SW480 (cell line): Measurements from ENCODE around the gene ABCF2.

Experiments used
- DNase-seq: peaks from one replicate; pipeline ENCODE4 v3.0.0-alpha.2; 2016; ENCODE audit warnings: low spot score

The ABCF2 gene

DNA sequence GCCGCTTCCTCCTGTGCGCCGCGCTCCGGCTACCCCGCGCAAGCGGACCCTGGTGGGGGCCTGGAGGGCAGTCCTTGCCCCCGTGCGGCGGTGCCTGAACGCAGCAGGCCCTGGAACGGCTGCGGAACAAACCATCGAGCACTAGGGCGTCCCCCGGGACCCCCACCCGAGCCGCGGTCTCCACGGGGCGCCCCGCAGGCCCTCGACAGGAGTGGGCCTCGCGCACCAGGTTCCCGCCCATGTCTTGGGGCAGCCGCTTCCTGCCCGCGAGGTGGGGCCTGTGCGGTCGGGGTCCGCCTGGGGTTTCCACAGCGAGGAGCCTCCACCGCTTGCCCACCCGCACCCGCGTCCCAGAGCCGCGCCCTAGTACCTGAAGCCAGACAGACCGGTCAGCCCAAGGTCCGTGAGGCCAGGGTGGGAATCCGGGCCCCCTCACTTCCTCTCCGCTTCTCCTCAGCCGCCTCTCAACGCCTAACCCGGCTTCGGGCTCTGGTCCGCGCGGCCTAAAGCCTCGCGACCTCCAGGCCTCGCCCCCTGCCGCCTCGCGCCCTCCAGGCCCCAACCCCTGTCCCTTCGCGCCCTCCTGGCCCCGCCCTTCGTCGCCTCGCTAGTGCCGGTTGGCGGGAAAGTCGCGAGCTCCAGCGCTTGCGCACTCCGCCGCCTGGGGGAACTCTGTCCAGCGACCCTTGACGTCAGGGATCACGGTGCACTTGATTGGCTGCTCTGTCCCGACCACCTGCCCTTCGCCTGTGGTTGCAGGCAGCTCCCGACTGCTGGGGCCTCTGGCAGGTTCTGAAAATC lies 52.6 kb downstream of the ABCF2 start:
- no peak for DNase-seq

DNA sequence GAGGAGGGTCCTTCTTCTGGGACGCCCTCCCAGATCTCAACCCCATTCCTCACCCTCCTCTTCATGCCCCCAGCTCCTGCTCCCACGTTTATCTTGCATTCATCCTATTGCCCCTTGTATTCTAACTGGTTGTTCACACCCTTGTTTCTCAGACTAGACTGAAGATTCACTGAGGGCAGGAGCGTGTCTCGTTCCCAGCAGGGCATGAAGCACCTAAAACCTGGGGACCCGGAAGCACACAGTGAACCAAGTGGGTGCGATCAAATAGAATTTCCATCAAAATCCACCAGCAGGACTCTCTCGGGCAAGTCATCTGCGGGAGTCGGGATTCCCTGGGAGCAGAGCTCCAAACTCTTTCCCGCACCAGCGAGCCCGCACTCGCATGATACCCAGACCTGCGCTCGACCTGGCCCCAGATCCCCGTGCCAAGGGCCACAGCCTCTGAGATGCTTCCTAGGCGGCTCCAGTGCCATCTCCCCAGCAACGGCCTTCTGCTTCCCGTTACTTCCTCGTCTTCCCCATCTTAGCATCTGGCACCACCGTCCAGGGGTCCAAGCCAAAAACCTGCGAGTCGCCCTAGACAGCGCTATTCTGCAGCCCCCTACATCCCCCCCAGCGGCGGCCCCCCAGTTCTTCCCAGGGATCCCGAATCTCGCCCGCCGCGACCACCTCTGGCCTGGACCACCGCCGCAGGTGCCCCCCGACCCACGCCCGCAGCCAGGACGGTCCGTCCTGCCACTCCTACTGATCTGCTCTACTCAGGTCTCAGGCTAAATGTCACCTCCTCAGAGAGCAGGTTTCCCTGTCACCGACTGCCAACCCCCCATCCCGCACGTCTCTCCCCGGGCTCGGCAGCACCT lies 53.4 kb downstream of the ABCF2 start:
- DNase-seq, result no peak

DNA sequence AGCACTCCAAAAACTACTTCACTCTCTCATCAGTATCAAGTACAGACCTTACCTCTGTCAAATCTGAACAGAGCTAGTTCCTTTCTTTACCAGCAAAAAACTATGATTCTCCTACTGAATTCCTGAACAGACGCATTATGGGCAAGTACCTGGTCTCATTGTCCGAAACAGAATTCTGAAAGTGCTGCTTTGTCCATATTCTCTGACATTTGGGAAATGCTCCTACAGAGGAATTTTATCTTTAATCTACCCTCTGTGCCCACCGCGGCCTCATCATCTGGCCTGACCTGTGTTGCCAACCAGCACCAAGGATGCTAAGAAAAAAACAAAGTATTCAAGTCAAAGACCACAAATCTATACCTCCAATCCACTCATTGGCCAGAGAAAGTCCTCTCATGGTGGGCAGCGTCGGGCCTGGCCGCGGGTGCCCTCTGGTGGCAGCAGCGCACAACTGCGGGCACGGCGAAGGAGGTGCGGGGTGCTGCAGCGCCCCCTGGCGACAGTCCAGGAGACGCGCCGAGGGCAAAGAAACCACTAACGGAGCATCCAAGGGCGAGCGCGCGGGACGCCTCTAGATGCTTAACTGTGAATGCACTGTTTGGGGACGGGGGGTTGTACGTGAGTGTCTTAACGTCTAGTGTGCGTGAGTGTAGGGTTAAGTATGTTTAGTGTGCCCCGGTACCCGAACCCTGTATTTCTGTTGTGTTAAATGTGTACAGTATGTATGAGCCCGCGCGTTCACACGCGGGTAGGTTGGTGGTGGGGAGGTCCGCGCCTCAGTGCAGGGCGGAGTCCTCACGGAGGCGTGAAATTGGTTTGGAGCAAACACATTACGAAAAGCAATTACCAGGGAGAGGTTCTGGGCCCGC lies 54.5 kb downstream of the ABCF2 start:
- peak; percentile 60 for DNase-seq

DNA sequence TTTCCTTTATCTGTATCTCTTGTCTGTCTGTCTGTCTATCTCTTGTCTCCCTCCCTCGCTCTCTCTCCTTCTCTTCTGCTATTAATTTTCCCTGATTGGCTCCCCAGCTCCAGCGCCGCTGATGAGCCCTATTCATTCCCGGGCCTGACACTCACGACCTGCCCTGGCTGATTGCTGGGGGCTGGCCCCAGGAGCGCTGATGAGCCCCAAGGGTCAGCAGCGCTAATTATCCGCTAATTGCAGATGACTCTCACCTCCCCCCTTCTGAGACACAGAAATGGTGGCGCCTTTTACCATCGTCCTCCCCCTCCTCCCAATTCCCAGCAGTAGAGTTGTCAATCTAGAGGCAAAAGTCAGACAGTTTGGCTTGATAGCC lies 58.2 kb downstream of the ABCF2 start:
- no peak for DNase-seq

DNA sequence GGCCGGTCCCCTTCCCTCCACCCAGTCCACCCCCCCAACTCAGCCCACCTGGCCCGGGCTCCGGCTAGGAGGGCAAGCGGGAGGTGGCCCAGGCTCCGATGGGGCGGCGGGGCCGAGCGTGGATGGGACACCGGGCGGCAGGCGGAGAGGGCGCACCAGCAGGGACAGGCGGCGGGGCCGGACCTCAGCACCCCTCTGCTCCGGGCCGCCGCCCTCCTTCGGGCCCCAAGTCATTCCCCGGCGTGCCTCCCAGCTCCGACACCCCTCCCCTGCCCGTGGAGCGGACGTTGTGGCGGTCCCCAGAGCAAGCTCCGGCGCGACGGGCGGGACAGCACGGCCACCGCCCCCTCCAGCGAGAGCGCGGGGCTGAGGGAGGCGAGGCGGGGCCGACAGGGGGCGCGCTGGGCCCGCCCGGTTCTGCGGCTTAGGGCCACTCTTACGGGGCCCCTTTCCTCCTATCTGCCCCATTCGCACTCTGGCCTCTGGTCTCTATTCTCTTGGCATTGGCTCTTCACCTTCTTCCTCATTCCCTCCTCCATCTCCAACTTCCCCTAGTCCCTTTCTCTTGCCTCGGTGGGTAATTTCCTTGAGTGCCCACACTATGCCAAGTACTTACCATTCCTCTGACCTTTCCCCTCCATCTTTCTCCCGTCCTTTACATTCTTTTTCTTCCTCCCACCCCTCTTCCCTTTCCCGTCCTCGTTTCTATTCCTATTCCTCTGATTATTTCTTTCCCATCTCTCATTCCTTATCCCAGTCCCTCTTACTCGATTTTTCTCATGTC lies 58.8 kb downstream of the ABCF2 start:
- peak; percentile 55 for DNase-seq

DNA sequence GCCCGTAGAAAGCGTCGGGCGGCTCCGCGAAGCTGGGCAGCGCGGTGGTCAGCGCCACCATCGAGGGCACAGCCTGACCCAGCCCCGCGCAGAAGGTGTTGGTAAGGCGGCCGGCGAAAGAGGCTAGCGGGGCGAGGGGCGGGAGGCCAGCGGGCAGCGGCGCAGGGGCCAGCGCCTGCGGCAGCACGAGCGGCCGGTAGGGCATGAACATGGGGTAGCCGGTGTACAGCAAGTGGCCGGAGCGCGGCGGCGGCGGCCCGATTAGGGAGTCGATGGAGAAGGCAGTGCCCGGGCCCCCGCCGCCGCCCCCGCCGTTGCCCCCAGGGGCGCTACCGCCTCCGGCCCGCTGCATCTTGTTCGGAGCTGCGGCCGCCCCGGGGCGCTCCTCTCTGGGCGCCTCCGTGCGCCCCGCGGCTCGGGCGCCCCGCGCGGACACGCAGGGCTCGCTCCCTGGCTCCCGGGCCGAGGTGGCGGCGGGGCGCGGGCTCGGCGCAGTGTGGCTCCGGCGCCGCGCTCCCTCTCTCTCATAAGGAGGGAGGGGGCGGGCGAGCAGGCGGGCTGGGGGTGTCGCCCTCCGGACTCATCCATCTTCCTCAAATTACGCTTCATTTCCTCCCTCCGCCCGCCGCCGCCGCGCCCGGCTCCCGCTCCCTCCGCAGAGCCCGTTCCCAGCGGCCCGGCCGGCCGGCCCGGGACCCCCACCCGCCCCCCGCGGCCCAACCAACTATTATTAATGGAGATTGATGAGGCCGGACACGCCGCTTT lies 59.6 kb downstream of the ABCF2 start, which contains the start of gene GBX1:
GBX1 (minus strand) TSS at position 498 of the 765 bp plus-strand sequence; CDS start at position 352, 146 bp downstream.
- DNase-seq, result peak; percentile 21

DNA sequence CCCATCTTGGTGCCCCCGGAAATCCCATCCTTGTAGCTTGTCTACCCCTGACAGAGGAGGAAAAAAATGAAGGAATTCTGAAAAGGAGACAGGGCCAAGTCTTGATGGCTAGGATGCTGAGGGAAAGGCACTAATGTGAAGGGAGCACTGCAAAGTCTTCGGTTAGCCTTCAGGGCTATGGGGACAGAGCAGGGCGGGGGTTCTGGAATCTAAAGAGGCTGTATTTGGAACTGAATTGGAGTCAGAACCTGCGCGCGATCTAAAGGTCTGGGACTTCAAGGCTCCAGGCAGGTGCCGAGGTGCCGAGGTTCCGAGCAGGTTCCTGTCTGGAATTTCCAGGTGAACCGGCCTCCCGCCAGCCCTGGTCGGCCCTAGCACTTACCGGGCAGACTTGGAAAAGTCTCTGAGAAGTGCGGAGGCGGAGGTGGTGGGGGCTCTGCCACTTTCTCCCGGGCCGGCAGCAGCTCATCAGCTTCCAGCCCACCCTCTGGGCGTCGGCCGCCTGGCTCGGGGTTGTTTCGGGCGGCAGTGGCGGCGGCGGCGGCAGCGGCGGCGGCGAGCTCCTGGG lies 60.3 kb downstream of the ABCF2 start:
- DNase-seq, result no peak
